ENCODE measurements around the gene UBAC1.

UBAC1 gene

DNA sequence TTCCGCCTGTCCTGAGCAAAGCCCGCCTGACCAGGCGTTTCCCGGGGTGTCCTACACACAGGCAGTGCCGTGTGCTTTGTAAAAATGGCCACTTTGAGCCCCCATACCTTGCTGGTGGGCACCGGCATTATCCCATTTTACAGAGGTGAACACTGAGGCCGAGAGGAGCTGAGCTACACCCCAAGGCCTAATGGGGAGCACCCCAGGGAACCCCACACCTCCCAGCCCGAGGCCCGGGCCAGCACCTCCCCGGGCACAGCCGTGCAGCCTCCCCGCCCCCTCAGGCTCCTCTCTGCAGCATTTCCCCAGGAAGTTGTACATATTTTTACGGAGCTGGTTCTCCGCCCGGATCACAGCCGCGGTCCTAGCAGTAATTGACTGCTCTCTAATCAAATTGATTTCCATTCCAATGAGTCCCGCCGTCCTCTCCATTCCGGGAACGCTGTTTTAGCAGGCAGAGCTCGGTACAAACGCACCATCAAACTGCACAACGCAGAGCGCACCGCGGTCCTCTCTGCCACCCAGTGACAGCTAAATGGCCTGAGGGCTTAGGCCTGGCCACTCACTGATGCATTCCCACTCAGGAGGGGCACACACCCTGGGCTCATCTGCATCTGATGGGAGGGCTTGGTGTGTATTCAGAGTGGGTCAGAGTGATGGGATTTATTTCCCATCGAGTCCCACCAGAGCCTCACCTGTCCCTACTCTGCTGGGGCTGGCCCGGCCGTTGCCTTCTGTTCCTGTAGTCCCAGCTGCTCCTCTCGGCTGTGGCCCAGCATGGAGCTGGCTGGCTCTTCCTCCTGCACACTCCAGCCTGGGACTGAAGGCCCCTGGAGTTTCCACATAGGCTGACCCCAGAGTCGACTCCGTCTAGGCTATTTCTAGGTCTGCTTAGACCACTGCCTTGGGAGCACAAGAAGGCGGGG lies 36.2 kb upstream of the UBAC1 start:
- Histone ChIP-seq H3K27ac (no peak overlapping the region), H3K9me3 (ENCODE audit: low read depth, low read length) (no peaks in the 10 kb centered on the region), H3K4me3 (no peak overlapping the region), H3K9ac (ENCODE audit: insufficient read length) (no peak overlapping the region), H3K36me3 (ENCODE audit: insufficient read depth, low read length) (no peaks in the 10 kb centered on the region)
- no peak for DNase-seq (ENCODE audit: low read depth, low spot score)
- TF ChIP-seq FOXP2 (optimal IDR thresholded peaks at IDR 0.05; ENCODE audit: control extremely low read depth, extremely low read length, insufficient read depth) (no peak), POLR2AphosphoS5 (IDR thresholded peaks at IDR 0.05; ENCODE audit: borderline replicate concordance, low read depth, low read length) (no peak), EZH2 (IDR thresholded peaks at IDR 0.05) (no peak)

DNA sequence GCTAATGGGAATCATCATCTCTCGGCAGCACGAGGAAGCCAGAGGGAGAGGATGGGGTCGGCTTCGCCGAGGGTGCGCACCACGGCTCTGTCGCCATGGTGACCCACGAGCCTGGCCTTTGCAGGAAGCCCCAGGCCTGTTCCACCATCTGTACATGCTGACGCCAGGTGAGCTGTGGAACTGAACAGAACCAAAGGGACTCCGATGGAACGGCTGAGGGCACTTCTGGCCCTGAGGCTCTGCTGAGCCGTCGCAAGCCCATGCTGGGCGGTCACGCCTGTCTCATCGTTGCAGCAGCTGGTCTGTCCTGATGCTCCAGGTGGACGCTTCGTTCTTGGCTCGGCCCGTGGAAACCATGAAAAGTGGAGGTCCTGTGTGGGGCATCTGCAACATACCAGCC lies 34.6 kb upstream of the UBAC1 start:
- Histone ChIP-seq H3K4me3 (no peak overlapping the region), H3K9ac (ENCODE audit: insufficient read length) (no peak overlapping the region), H3K9me3 (ENCODE audit: low read depth, low read length) (no peaks in the 10 kb centered on the region), H3K36me3 (ENCODE audit: insufficient read depth, low read length) (no peaks in the 10 kb centered on the region), H3K27ac (no peak overlapping the region)
- TF ChIP-seq FOXP2 (optimal IDR thresholded peaks at IDR 0.05; ENCODE audit: control extremely low read depth, extremely low read length, insufficient read depth) = no peak
- TF ChIP-seq POLR2AphosphoS5 (IDR thresholded peaks at IDR 0.05; ENCODE audit: borderline replicate concordance, low read depth, low read length) = no peak
- no peak for TF ChIP-seq EZH2 (IDR thresholded peaks at IDR 0.05)
- no peak for DNase-seq (ENCODE audit: low read depth, low spot score)

DNA sequence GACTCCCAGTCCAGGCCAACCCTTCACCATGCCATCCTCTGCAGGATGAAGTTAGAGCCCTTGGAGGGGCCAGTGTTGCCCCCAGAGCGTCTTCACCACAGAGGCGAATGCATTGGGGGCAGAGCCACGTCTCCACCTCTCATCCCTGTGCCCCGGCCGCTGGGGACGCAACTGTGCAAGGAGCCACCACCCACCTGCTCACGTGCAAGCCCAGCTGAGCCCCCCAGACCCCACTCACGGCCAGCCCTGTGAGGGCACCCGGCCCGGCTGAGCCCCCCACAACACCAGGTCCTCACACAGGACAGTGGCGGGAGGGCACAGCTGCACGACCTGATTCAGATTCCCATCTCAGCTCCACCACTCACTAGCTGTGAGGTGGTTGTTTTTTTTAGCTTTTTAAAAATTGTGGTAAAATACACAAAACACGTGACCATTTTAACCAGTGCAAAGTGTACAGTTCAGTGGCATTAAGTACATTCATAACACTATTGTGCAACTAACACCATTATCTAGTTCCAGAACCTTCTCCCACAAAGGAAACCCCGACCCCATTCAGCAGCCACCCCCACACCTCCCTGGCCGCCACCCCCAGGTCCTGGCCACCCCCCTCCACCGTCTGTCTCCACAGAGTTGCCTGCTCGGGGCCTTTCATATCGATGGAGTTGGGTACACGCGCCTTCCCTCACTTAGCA lies 33.5 kb upstream of the UBAC1 start:
- no peak for DNase-seq (ENCODE audit: low read depth, low spot score)
- Histone ChIP-seq H3K9ac (ENCODE audit: insufficient read length) (no peak overlapping the region), H3K4me3 (no peak overlapping the region), H3K27ac (no peak overlapping the region), H3K36me3 (ENCODE audit: insufficient read depth, low read length) (no peaks in the 10 kb centered on the region), H3K9me3 (ENCODE audit: low read depth, low read length) (no peaks in the 10 kb centered on the region)
- TF ChIP-seq FOXP2 (optimal IDR thresholded peaks at IDR 0.05; ENCODE audit: control extremely low read depth, extremely low read length, insufficient read depth) (no peak), POLR2AphosphoS5 (IDR thresholded peaks at IDR 0.05; ENCODE audit: borderline replicate concordance, low read depth, low read length) (no peak)

DNA sequence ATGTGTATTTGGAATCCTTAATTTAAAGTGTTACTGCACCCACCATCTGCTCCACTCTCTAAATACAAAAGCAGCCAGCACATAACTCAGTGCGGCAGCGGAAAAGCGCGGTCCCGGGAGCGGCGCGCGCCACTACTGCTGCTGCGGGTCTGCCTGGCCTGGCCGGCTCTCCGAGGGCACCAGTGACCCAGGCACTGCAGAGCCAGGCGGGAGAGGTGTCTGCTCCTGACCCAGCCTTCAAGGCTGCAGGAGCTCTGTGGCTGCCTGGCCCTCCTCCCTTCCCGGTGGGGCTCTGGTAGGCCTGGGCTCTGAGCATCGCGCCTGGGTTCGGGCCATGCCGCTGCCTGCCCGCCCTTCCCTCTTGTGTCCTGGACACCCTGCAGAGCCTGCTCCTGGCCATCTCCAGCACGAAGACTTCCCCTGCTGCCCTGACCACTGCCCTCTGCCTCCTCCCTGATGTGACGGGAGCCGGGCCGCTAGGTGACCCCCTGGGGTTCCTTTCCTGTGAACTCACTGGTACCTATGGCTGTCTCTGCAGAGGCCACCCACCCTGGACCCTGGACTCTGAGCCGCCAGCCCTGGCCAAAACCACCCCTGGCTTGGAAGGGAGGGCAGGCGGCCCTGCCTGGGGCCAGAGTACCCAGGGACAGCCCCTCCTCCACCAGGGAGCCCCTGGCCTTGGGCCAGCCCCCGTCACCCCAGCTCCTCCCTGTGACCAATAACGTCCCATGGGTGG lies 32.8 kb upstream of the UBAC1 start:
- Histone ChIP-seq H3K27ac (no peak overlapping the region), H3K4me3 (no peak overlapping the region), H3K9me3 (ENCODE audit: low read depth, low read length) (no peaks in the 10 kb centered on the region), H3K36me3 (ENCODE audit: insufficient read depth, low read length) (no peaks in the 10 kb centered on the region), H3K9ac (ENCODE audit: insufficient read length) (no peak overlapping the region)
- TF ChIP-seq EZH2 (IDR thresholded peaks at IDR 0.05) (no peak), FOXP2 (optimal IDR thresholded peaks at IDR 0.05; ENCODE audit: control extremely low read depth, extremely low read length, insufficient read depth) (no peak), POLR2AphosphoS5 (IDR thresholded peaks at IDR 0.05; ENCODE audit: borderline replicate concordance, low read depth, low read length) (no peak)
- DNase-seq (ENCODE audit: low read depth, low spot score) = no peak

DNA sequence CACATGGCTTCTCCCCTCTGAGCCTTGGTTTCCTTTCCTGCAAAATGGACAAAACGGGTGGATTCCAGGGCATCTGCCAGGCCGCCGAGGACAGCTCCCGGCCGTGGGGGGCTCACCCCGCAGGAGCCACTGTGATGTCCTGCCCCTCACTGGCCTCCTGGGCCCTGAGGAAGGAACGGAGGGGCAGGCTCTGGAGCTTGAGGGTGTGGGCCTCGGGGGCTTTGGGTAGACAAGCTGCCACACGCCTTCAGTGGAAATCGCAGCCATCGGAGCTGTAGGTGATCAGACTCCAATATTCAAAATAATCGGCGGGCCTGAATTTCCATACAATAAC lies 32.2 kb upstream of the UBAC1 start:
- H3K9ac ChIP-seq (ENCODE audit: insufficient read length) = no peak overlapping the region
- H3K9me3 ChIP-seq (ENCODE audit: low read depth, low read length) = no peaks in the 10 kb centered on the region
- H3K27ac ChIP-seq = no peak overlapping the region
- DNase-seq (ENCODE audit: low read depth, low spot score) = no peak
- TF ChIP-seq EZH2 (IDR thresholded peaks at IDR 0.05) (no peak), FOXP2 (optimal IDR thresholded peaks at IDR 0.05; ENCODE audit: control extremely low read depth, extremely low read length, insufficient read depth) (no peak), POLR2AphosphoS5 (IDR thresholded peaks at IDR 0.05; ENCODE audit: borderline replicate concordance, low read depth, low read length) (no peak)
- H3K4me3 ChIP-seq = no peak overlapping the region
- H3K36me3 ChIP-seq (ENCODE audit: insufficient read depth, low read length) = no peaks in the 10 kb centered on the region

DNA sequence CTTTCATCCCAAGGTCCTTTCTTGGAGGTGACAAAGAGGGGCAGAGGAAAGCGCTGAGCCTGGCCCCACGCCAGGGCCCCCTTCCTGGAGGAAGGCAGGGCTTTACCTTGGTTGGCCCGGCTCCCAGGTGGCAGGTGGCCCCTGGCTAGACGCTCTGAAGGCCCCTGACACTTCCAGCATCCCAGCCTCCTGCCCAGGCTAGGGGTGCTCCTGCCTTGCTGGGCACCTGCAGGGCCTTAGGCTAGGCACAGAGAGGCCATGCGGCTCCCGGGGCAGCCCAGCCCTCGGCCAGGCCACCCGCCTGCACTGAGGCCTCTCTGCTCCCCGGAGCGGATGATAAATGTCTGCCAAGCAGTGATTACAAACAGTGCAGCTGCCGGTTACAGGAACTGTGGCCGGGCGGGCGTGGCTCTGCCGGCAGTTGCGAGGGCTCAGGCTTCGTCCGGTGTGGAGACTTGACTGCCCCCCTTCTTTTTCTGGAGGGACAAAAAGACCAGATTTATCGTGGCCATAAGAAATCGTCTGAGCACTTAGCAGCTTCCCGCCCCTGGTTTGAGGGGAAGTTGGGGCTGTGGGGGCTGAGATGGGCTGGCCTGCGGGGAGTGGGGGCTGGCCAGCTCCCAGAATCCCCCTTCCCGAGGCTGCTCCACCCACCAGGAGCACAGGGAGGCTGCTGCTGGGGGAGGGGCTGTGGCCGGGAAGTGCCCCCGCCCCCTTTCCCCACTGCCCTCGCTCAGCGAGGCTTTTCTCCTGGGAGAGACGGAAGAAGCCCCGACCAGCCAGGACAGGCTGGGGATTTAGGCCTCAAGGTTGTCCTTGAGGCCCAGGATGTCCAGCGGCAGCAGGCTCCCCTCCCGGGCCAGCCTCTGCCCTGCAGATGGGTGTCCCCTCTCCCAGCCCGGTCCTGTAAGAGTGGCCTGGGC lies 31.6 kb upstream of the UBAC1 start:
- no peak for DNase-seq (ENCODE audit: low read depth, low spot score)
- H3K4me3 ChIP-seq = no peak overlapping the region
- no peaks in the 10 kb centered on the region for H3K9me3 ChIP-seq (ENCODE audit: low read depth, low read length)
- no peak overlapping the region for H3K27ac ChIP-seq
- no peak overlapping the region for H3K9ac ChIP-seq (ENCODE audit: insufficient read length)
- no peaks in the 10 kb centered on the region for H3K36me3 ChIP-seq (ENCODE audit: insufficient read depth, low read length)
- no peak for TF ChIP-seq EZH2 (IDR thresholded peaks at IDR 0.05)
- TF ChIP-seq POLR2AphosphoS5 (IDR thresholded peaks at IDR 0.05; ENCODE audit: borderline replicate concordance, low read depth, low read length) = no peak
- no peak for TF ChIP-seq FOXP2 (optimal IDR thresholded peaks at IDR 0.05; ENCODE audit: control extremely low read depth, extremely low read length, insufficient read depth)

DNA sequence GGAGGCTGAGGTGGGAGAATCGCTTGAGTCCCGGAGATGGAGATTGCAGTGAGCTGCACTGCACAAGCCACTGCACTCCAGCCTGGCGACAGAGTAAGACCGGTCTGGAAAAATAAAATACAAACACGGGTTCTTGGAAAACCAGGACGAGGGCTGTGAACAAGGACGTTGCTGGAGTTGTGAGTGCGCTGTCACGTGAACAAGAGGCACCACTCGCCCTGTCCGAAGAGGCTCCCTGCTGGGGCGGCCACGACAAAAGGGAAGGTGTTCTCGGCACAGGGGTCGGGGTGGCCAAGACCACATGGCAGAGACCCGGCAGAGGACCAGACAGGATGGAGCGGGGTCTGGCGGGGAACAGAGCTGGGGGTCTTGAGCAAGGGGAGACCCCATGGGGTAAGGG lies 30.6 kb upstream of the UBAC1 start:
- H3K9ac ChIP-seq (ENCODE audit: insufficient read length) = no peak overlapping the region
- DNase-seq (ENCODE audit: low read depth, low spot score) = no peak
- no peaks in the 10 kb centered on the region for H3K9me3 ChIP-seq (ENCODE audit: low read depth, low read length)
- H3K4me3 ChIP-seq = no peak overlapping the region
- H3K36me3 ChIP-seq (ENCODE audit: insufficient read depth, low read length) = no peaks in the 10 kb centered on the region
- TF ChIP-seq POLR2AphosphoS5 (IDR thresholded peaks at IDR 0.05; ENCODE audit: borderline replicate concordance, low read depth, low read length) = no peak
- TF ChIP-seq FOXP2 (optimal IDR thresholded peaks at IDR 0.05; ENCODE audit: control extremely low read depth, extremely low read length, insufficient read depth) = no peak
- H3K27ac ChIP-seq = no peak overlapping the region

Measured in SK-N-MC (cell line).